Loucy (cell line): ENCODE results near the gene PIGP.
"Not testable (repeated sequence)": the region's sequence is repeated elsewhere in the genome, so short reads cannot be mapped to it uniquely, and the experiment has no call there.

Experiments used
- CTCF ChIP-seq: fragments of 200-600 bp; sonication (generic); conservative IDR thresholded peaks from 2 replicates; pipeline ENCODE4 v1.5.1; 2014; ENCODE audit warnings: mild to moderate bottlenecking, antibody characterized with exemption, low read length
- EZH2phosphoT487 ChIP-seq: fragments of 200-600 bp; IDR thresholded peaks from 2 replicates; pipeline ENCODE4 v1.6.1; 2018; ENCODE audit warnings: antibody characterized with exemption, mild to moderate bottlenecking, moderate library complexity, borderline replicate concordance

- not testable (repeated sequence) for TF ChIP-seq CTCF, EZH2phosphoT487
Measured at GRCh38 chr21:37034394-37034793, 38.5 kb downstream of the PIGP start.
